ENCODE measurements around the gene TFDP1.

DNA sequence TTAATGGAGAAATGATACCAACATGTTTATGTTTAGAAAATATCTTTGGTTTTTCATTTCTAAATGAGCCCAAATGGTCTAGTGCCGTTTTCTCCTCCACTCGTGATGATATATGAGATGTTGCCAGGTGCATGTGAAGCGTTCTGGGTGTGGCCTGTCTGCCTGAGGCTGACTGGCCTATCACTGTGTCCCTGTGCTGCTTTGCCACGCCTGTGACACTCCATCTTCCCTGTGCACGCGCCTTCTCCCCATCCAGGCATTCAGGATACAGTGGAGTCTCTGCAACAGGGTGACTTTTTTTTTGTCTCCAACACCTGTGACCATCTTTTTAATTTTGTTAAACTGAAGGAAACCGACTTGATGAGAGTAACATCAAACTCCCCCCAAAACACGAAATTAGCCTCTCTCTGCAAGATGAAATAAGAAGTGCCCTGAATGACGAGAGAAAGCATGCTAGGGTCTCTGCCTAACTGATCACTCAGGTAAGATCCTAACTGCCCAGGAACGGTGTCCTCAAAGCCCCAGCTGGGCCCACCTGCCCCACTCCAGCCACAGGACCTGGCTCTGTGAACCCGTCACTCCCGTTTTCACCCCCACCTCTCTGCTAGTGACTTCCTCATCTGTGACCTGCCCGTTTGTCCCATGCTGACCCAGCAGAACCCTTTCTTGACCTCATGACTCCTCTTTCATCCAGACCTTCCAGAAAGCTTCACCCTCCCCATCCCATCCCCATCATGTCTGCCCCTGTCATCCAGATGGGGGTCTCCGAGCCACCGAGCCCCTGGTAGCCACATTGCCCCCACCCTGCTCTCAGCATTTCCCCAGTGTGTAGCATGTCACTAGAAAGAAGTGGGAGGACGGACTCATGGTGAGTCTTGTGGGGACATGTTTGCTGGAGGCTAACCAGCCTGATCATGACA is 33.2 kb upstream of the TFDP1 start:
- TF ChIP-seq, protein P1, sequence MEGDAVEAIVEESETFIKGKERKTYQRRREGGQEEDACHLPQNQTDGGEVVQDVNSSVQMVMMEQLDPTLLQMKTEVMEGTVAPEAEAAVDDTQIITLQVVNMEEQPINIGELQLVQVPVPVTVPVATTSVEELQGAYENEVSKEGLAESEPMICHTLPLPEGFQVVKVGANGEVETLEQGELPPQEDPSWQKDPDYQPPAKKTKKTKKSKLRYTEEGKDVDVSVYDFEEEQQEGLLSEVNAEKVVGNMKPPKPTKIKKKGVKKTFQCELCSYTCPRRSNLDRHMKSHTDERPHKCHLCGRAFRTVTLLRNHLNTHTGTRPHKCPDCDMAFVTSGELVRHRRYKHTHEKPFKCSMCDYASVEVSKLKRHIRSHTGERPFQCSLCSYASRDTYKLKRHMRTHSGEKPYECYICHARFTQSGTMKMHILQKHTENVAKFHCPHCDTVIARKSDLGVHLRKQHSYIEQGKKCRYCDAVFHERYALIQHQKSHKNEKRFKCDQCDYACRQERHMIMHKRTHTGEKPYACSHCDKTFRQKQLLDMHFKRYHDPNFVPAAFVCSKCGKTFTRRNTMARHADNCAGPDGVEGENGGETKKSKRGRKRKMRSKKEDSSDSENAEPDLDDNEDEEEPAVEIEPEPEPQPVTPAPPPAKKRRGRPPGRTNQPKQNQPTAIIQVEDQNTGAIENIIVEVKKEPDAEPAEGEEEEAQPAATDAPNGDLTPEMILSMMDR (IDR thresholded peaks at IDR 0.05; ENCODE audit: insufficient read depth, low read length), result no peak
- TF ChIP-seq POLR2AphosphoS5 (IDR thresholded peaks at IDR 0.05; ENCODE audit: low read depth) (no peak), GABPA (IDR thresholded peaks at IDR 0.05; ENCODE audit: low read depth) (no peak)

All from HL-60 (cell line).